HepG2 (cell line): Measurements from ENCODE around the gene CTDNEP1. TPM values are rescaled to one million over a fixed set of nuclear protein-coding genes. Genes with fewer than 3 reads are reported as not detected.

Source experiments
- AGO2 ChIP-seq: fragments of 200-400 bp; formaldehyde crosslinking; optimal IDR thresholded peaks from 2 replicates; pipeline ENCODE3; 2017; ENCODE audit warnings: mild to moderate bottlenecking, low read depth, low read length, moderate library complexity
- AHDC1 ChIP-seq: sonication (generic); formaldehyde crosslinking; IDR thresholded peaks from 2 replicates; pipeline ENCODE4 v1.5.1; 2020; ENCODE audit warnings: mild to moderate bottlenecking, missing genetic modification reagents, borderline replicate concordance
- ATF2 ChIP-seq: sonication (generic); formaldehyde crosslinking; IDR thresholded peaks from 2 replicates; pipeline ENCODE4 v1.4.0; 2020; ENCODE audit warnings: missing genetic modification reagents
- HOMEZ ChIP-seq: IDR thresholded peaks from 2 replicates; pipeline ENCODE4 v1.6.1; 2016; ENCODE audit warnings: low read depth
- ISL2 ChIP-seq: sonication (generic); formaldehyde crosslinking; IDR thresholded peaks from 2 replicates; pipeline ENCODE4 v1.5.0; 2020; ENCODE audit warnings: missing genetic modification reagents
- NFE2L1 ChIP-seq: sonication (generic); formaldehyde crosslinking; IDR thresholded peaks from 2 replicates; pipeline ENCODE4 v1.4.0; 2020; ENCODE audit warnings: missing genetic modification reagents, mild to moderate bottlenecking, borderline replicate concordance
- PHB2 ChIP-seq: fragments of 450-650 bp; IDR thresholded peaks from 2 replicates; pipeline ENCODE4 v1.6.1; 2018; ENCODE audit not compliant: partially characterized antibody
- RAD21 ChIP-seq: fragments of 450-650 bp; formaldehyde crosslinking; IDR thresholded peaks from 2 replicates; pipeline ENCODE4 v1.5.0; 2020; ENCODE audit warnings: mild to moderate bottlenecking
- REXO4 ChIP-seq: sonication (generic); formaldehyde crosslinking; IDR thresholded peaks from 2 replicates; pipeline ENCODE4 v1.8.0; 2022; ENCODE audit warnings: missing genetic modification reagents, mild to moderate bottlenecking, borderline replicate concordance
- RFX3 ChIP-seq: IDR thresholded peaks from 2 replicates; pipeline ENCODE4 v1.6.1; 2016; ENCODE audit warnings: missing biosample characterization, missing genetic modification reagents
- SYNCRIP ChIP-seq: fragments of 200-400 bp; formaldehyde crosslinking; IDR thresholded peaks from 2 replicates; pipeline ENCODE4 v1.6.1; 2018; ENCODE audit warnings: mild to moderate bottlenecking, low read depth, low read length; ENCODE audit not compliant: insufficient read depth
- TFDP2 ChIP-seq: sonication (generic); formaldehyde crosslinking; IDR thresholded peaks from 2 replicates; pipeline ENCODE4 v1.4.0; 2020; ENCODE audit warnings: missing genetic modification reagents
- ZNF20 ChIP-seq: sonication (generic); formaldehyde crosslinking; IDR thresholded peaks from 2 replicates; pipeline ENCODE4 v1.4.0; 2020; ENCODE audit warnings: mild to moderate bottlenecking, moderate library complexity, missing genetic modification reagents
- ZNF225 ChIP-seq: sonication (generic); formaldehyde crosslinking; IDR thresholded peaks from 2 replicates; pipeline ENCODE4 v1.4.0; 2020; ENCODE audit warnings: mild to moderate bottlenecking, missing genetic modification reagents
- ZXDC ChIP-seq: sonication (generic); formaldehyde crosslinking; IDR thresholded peaks from 2 replicates; pipeline ENCODE4 v1.5.0; 2020; ENCODE audit warnings: mild to moderate bottlenecking, missing genetic modification reagents
- polyA plus RNA-seq, 8 experiments: library from polyadenylated mRNA; depleted of rRNA in 3 of 8; stranded (reverse) in 7 of 8; unstranded in 1 of 8; fragments of >200 nt; fragmentation: Illumina TruSeq in 4 of 8; extraction: Trizol in 4 of 8; gene quantifications; 2 replicates each; pipeline versions ENCODE4 v1.2.1 to v1.2.3, GENCODE V29; 2011 to 2016; ENCODE audit warnings: low read depth in 4 of 8, missing spikeins in 1 of 8, mixed read lengths in 1 of 8; ENCODE audit not compliant: insufficient read depth in 1 of 8
- total RNA-seq, 5 experiments: library from RNA; depleted of rRNA; stranded (reverse); fragments of >200 nt; fragmentation: Illumina TruSeq; extraction: Trizol; gene quantifications; 2 replicates each; pipeline ENCODE4 v1.2.3, GENCODE V29; 2016; ENCODE audit warnings: low read depth in 1 of 5

CTDNEP1 gene
- total and polyA plus RNA-seq, 2 of the 13 experiments (the other 11 are each of a cell fraction or from before 2014, with no cell fraction given): 19.8 to 118 TPM

- TF ChIP-seq HOMEZ (CRISPR knock-in tag): 0 out of 2 replicates have a peak, but pooled peaks have one; percentile 22
- no peak for TF ChIP-seq SYNCRIP
- no peak for TF ChIP-seq ZNF225 (CRISPR knock-in tag)
- peak; percentile 56 for TF ChIP-seq RAD21 (CRISPR knock-in tag)
- TF ChIP-seq TFDP2: peak; percentile 54; the same call in 1 of the 2 replicates
- no peak; the same call in 1 of the 2 replicates for TF ChIP-seq ATF2 (CRISPR knock-in tag)
- TF ChIP-seq ISL2 (CRISPR knock-in tag): no peak; the same call in 1 of the 2 replicates
- TF ChIP-seq ZNF20: no peak
- TF ChIP-seq AGO2: no peak
- no peak for TF ChIP-seq ZXDC (CRISPR knock-in tag)
- TF ChIP-seq REXO4 (CRISPR knock-in tag): no peak
- no peak for TF ChIP-seq PHB2
- peak; percentile 86 for TF ChIP-seq RFX3 (CRISPR knock-in tag)
- no peak for TF ChIP-seq NFE2L1 (CRISPR knock-in tag)
- no peak for TF ChIP-seq AHDC1
Measured at GRCh38 chr17:7214300-7215135, 37.0 kb downstream of the CTDNEP1 start (continued).
